ENCODE measurements around the gene ZSCAN9. TPM values are rescaled to one million over a fixed set of nuclear protein-coding genes. Genes with fewer than 3 reads are reported as not detected.

The ZSCAN9 gene
- total and polyA plus RNA-seq, 2 of the 13 experiments (the other 11 are each of a cell fraction or from before 2014, with no cell fraction given), result 14.6 to 17.8 TPM

DNA sequence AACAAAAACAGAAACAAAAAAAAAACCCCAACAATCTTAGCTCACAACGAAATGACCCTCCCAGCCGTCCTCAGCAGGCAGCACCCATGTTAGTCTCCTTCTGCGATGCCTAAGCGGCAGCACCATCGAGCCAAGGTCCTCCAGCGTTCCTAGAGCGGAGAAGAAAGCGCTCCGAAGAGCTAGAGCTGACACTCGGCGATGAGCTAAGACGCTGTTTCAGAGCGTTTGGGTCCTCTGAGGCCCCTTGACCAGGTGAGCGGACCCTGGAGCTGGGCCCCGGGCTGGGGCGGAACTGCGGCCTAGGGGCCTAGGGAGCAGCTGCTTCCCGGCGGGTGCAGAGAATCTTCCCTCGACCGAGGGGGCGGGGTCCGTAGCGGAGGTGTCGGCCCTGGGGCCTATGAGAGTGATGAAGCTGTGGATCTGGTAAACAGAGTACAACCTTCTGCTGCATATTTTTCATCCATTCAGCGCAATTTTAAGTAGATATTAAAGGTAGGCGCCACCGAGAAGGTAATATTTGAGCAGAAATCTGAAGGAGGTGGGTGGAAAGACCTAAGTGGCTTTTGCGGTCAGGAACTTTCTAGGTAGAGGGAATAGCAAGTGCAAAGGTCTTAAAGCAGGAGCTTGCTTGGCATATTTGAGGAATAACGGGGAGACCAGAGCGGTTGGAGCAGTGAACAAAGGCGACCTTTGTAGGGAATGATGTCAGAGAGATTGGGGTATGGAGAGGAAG, 42.1 kb downstream of the ZSCAN9 start, which contains the start of gene ZSCAN26 (continued):
- TF ChIP-seq RELA (CRISPR knock-in tag; IDR thresholded peaks at IDR 0.05) (no peak), POLR2AphosphoS5 (IDR thresholded peaks at IDR 0.05; ENCODE audit: low read depth, low read length) (peak; percentile 82), ZSCAN20 (CRISPR knock-in tag; IDR thresholded peaks at IDR 0.05; ENCODE audit: borderline replicate concordance) (peak; percentile 80; the same call in 1 of the 2 replicates), ZNF17 (CRISPR knock-in tag; IDR thresholded peaks at IDR 0.05) (no peak; the same call in 1 of the 2 replicates), SP1 (IDR thresholded peaks at IDR 0.05) (no peak), SP1 (CRISPR knock-in tag; IDR thresholded peaks at IDR 0.05) (peak; percentile 59), SMYD3 (CRISPR knock-in tag; IDR thresholded peaks at IDR 0.05) (no peak), ZNF709 (CRISPR knock-in tag; IDR thresholded peaks at IDR 0.05) (no peak), SNRNP70 (IDR thresholded peaks at IDR 0.05; ENCODE audit: low read depth, low read length) (no peak), ZNF850 (CRISPR knock-in tag; conservative IDR thresholded peaks at IDR 0.05) (0 out of 2 replicates have a peak, but pooled peaks have one; percentile 88), ZNF605 (CRISPR knock-in tag; IDR thresholded peaks at IDR 0.05) (peak; percentile 98), ZNF879 (CRISPR knock-in tag; IDR thresholded peaks at IDR 0.05) (no peak; the same call in 1 of the 2 replicates), NFE2L1 (CRISPR knock-in tag; IDR thresholded peaks at IDR 0.05; ENCODE audit: borderline replicate concordance) (0 out of 2 replicates have a peak, but pooled peaks have one; percentile 75), MAFF (IDR thresholded peaks at IDR 0.05; ENCODE audit: low read depth, low read length) (0 out of 2 replicates have a peak, but pooled peaks have one; percentile 16), NAIF1 (CRISPR knock-in tag; IDR thresholded peaks at IDR 0.05; ENCODE audit: borderline replicate concordance) (peak; percentile 19; the same call in 1 of the 2 replicates), DNMT3B (CRISPR knock-in tag; conservative IDR thresholded peaks at IDR 0.05) (peak; percentile 38; the same call in 1 of the 2 replicates)
- TF ChIP-seq, protein P1, sequence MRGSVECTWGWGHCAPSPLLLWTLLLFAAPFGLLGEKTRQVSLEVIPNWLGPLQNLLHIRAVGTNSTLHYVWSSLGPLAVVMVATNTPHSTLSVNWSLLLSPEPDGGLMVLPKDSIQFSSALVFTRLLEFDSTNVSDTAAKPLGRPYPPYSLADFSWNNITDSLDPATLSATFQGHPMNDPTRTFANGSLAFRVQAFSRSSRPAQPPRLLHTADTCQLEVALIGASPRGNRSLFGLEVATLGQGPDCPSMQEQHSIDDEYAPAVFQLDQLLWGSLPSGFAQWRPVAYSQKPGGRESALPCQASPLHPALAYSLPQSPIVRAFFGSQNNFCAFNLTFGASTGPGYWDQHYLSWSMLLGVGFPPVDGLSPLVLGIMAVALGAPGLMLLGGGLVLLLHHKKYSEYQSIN (CRISPR knock-in tag; IDR thresholded peaks at IDR 0.05; ENCODE audit: borderline replicate concordance), result no peak
- TF ChIP-seq, protein P2, sequence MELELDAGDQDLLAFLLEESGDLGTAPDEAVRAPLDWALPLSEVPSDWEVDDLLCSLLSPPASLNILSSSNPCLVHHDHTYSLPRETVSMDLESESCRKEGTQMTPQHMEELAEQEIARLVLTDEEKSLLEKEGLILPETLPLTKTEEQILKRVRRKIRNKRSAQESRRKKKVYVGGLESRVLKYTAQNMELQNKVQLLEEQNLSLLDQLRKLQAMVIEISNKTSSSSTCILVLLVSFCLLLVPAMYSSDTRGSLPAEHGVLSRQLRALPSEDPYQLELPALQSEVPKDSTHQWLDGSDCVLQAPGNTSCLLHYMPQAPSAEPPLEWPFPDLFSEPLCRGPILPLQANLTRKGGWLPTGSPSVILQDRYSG (CRISPR knock-in tag; IDR thresholded peaks at IDR 0.05), result peak; percentile 86; the same call in 1 of the 2 replicates
- TF ChIP-seq, protein P3, sequence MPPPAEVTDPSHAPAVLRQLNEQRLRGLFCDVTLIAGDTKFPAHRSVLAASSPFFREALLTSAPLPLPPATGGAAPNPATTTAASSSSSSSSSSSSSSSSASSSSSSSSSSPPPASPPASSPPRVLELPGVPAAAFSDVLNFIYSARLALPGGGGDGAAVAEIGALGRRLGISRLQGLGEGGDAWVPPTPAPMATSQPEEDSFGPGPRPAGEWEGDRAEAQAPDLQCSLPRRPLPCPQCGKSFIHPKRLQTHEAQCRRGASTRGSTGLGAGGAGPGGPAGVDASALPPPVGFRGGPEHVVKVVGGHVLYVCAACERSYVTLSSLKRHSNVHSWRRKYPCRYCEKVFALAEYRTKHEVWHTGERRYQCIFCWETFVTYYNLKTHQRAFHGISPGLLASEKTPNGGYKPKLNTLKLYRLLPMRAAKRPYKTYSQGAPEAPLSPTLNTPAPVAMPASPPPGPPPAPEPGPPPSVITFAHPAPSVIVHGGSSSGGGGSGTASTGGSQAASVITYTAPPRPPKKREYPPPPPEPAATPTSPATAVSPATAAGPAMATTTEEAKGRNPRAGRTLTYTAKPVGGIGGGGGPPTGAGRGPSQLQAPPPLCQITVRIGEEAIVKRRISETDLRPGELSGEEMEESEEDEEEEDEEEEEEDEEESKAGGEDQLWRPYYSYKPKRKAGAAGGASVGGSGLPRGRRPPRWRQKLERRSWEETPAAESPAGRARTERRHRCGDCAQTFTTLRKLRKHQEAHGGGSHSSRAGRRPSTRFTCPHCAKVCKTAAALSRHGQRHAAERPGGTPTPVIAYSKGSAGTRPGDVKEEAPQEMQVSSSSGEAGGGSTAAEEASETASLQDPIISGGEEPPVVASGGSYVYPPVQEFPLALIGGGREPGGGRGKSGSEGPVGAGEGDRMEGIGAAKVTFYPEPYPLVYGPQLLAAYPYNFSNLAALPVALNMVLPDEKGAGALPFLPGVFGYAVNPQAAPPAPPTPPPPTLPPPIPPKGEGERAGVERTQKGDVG (CRISPR knock-in tag; IDR thresholded peaks at IDR 0.05; ENCODE audit: borderline replicate concordance), result peak; percentile 86; the same call in 1 of the 2 replicates
- TF ChIP-seq, protein P4, sequence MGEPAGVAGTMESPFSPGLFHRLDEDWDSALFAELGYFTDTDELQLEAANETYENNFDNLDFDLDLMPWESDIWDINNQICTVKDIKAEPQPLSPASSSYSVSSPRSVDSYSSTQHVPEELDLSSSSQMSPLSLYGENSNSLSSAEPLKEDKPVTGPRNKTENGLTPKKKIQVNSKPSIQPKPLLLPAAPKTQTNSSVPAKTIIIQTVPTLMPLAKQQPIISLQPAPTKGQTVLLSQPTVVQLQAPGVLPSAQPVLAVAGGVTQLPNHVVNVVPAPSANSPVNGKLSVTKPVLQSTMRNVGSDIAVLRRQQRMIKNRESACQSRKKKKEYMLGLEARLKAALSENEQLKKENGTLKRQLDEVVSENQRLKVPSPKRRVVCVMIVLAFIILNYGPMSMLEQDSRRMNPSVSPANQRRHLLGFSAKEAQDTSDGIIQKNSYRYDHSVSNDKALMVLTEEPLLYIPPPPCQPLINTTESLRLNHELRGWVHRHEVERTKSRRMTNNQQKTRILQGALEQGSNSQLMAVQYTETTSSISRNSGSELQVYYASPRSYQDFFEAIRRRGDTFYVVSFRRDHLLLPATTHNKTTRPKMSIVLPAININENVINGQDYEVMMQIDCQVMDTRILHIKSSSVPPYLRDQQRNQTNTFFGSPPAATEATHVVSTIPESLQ (CRISPR knock-in tag; conservative IDR thresholded peaks at IDR 0.05), result 0 out of 2 replicates have a peak, but pooled peaks have one; percentile 82
- TF ChIP-seq, protein P5, sequence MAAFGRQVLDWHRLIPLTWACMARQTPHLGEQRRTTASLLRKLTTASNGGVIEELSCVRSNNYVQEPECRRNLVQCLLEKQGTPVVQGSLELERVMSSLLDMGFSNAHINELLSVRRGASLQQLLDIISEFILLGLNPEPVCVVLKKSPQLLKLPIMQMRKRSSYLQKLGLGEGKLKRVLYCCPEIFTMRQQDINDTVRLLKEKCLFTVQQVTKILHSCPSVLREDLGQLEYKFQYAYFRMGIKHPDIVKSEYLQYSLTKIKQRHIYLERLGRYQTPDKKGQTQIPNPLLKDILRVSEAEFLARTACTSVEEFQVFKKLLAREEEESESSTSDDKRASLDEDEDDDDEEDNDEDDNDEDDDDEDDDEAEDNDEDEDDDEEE (CRISPR knock-in tag; IDR thresholded peaks at IDR 0.05), result no peak
